Activated CD8-positive, alpha-beta memory T cell treated with anti-CD3 and anti-CD28 coated beads, Interleukin-2, amount 10 ng/mL, durations not matched to agents 7 days and 5 days (primary cell): Measurements from ENCODE around the gene ZHX3. TPM values are rescaled to one million over a fixed set of nuclear protein-coding genes. Genes with fewer than 3 reads are reported as not detected.
A peak's percentile ranks its signal among the peaks of the same experiment; 100 is the strongest.

Source experiments
- ATAC-seq: fragments of 150-1000 bp; cut with Tn5 transposase; one replicate; pipeline ENCODE4 v1.10.0; 2021; ENCODE audit warnings: moderate library complexity
- CTCF ChIA-PET: fragments of 350-600 bp; sonication (Branson Sonifier 250); formaldehyde crosslinking; loops from one replicate; lab custom pipeline; 2021; ENCODE audit warnings: antibody characterized with exemption; lab: Charles Lee
- DNase-seq: peaks from one replicate; pipeline ENCODE4 v3.0.0-alpha.2; 2020
- H3K27ac Mint-ChIP-seq: one replicate; pipeline ENCODE4 v1.8.0; 2021; ENCODE audit warnings: mild to moderate bottlenecking, mixed read lengths
- H3K27me3 Mint-ChIP-seq: one replicate; pipeline ENCODE4 v1.8.0; 2021; ENCODE audit warnings: mixed read lengths
- H3K36me3 Mint-ChIP-seq: one replicate; pipeline ENCODE4 v1.8.0; 2021; ENCODE audit warnings: mild to moderate bottlenecking, mixed read lengths
- H3K4me1 Mint-ChIP-seq: one replicate; pipeline ENCODE4 v1.8.0; 2021; ENCODE audit warnings: mixed read lengths
- H3K4me3 Mint-ChIP-seq: one replicate; pipeline ENCODE4 v1.8.0; 2021; ENCODE audit warnings: mild to moderate bottlenecking, moderate library complexity, mixed read lengths
- H3K9me3 Mint-ChIP-seq: one replicate; pipeline ENCODE4 v1.8.0; 2022; ENCODE audit warnings: low read depth, mixed read lengths
- total RNA-seq, 2 experiments: library from RNA; stranded (reverse); gene quantifications; one replicate each; pipeline ENCODE4 v1.2.3, GENCODE V29; 2021

The ZHX3 gene
- total RNA-seq, 2 experiments from 2014 or later, result 11.4 to 13.3 TPM

DNA sequence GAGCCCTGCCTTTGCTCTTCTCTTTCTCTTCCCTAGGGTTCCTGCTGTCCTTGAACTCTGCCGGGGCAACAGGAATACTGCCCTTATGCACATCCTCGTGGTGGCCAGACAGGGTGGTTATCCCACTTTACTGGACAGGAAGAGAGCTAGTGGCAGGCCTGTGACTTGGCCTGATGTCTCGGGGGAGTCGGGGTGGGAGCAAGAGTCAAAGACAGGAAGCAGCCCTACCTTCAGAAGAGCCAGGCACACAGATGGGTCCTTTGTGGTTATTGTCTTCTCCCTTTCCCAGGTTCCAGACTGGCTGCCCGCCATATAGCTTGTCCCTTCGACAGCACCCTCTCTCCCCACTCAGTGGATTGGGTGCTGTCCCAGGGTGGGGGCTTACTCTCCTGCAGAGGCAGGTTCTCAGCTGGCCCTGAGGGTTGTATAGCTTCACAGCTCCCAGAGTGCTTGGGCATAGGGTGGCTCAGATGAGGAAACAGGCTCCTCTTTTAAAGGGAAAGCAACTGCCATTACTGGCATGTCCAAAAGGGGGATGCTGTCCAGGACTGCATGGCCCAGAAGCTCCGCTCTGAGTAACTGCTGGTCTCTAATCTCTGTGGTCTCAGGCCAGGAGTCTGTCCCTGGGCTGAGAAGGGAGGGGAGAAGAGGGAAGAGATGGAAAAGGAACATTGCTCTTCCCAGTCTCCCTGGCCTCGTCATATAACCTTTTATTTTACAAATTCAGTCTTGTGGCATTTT, 162.9 kb downstream of the ZHX3 start:
- peak overlapping the region; percentile 21 for H3K4me3 Mint-ChIP-seq
- no peak for ATAC-seq
- peak overlapping the region; percentile 99 for H3K27ac Mint-ChIP-seq
- H3K4me1 Mint-ChIP-seq, result peaks cover 98% of the 10 kb centered on the region
- DNase-seq, result no peak
- no peaks in the 10 kb centered on the region for H3K27me3 Mint-ChIP-seq
- CTCF ChIA-PET, result interaction anchor here (2.7 to 13.2 kb wide), 3 partner anchors 12 to 78 kb away, joined by 11 to 152 read pairs (median 114); partner anchors contain the start of gene PLCG1
- H3K36me3 Mint-ChIP-seq, result peaks cover 37% of the 10 kb centered on the region
- H3K9me3 Mint-ChIP-seq, result no peaks in the 10 kb centered on the region

DNA sequence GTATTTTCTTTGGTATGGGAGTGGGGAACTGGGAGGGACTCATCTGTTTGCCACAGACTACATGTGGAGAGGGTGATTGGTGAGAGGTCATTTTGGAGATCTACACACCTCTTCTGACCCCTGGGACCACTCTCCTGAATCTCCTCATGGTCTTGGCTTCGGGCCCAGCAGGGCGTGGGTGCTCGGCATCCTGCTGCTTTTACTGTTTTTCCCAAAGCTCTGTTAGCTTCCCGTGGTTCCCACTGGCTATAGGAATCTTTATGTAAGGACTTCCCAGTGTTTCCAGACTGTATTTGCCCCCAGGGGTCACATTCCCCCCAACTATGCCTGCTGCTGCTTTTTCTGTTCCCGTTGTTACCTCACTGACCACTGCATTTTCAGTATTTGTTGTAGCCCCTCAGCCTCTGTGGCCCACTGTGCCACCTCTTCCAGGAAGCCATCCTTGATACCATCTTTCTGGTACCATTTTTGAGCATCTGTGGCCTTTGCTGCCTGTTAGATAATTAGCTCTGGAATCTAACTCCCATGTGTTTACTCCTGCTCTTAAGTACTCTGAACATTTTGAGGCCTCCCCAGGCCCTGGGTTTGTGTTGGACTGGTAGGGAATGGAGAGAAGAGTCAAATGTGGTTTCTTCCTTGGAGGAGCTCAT, 165.3 kb downstream of the ZHX3 start:
- Mint-ChIP-seq H3K9me3 (no peaks in the 10 kb centered on the region), H3K4me1 (peaks cover 96% of the 10 kb centered on the region), H3K27me3 (no peaks in the 10 kb centered on the region), H3K4me3 (no peak overlapping the region), H3K36me3 (peaks cover 27% of the 10 kb centered on the region), H3K27ac (peak overlapping the region; percentile 88)
- CTCF ChIA-PET, result interaction anchor here (1.0 to 13.2 kb wide), 5 partner anchors 9 to 21 kb away, joined by 3 to 114 read pairs (median 11); no protein-coding TSS in a partner anchor
- DNase-seq, result no peak
- no peak for ATAC-seq

DNA sequence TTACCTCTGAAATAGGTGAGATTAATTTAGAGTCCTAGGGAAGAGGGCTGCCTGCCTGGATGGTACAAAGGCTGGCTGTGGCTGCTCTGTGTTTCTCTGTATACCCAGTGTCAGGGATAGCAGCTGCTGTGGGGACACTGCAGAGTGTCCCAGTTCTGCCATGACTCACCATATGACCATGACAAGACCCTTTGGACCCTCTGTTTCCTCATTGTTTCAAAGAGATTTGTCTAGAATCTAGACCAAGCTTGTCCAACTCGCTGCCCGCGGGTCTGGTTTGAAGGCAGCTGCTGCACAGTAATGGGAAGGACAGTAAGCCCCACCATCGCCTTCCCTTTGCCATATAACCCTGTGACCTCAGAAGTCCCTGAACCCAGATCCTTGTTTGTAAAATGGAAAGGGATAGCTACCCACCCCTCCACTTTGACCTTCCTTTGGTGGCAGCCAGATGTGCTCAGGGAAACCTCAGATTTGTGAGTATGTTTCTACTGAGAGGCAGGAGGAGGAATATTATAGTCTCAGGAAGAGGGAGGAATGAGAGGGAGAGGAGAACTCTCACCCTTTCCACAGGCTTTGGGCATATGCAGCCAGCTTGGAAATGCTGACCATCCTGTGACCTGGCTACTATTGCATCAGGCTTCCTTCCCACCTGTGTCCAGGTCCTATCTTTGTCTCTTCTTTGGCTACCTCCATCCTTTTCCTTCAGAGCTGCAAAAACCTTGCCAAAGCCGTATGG, 166.2 kb downstream of the ZHX3 start:
- Mint-ChIP-seq H3K27me3 (no peaks in the 10 kb centered on the region), H3K9me3 (no peaks in the 10 kb centered on the region), H3K27ac (peak overlapping the region; percentile 75), H3K36me3 (peaks cover 35% of the 10 kb centered on the region), H3K4me3 (no peak overlapping the region), H3K4me1 (peaks cover 96% of the 10 kb centered on the region)
- ATAC-seq (no peak), DNase-seq (no peak)
- CTCF ChIA-PET, result interaction anchor here (1.6 to 13.2 kb wide), 5 partner anchors 8 to 22 kb away, joined by 4 to 114 read pairs (median 11); no protein-coding TSS in a partner anchor

DNA sequence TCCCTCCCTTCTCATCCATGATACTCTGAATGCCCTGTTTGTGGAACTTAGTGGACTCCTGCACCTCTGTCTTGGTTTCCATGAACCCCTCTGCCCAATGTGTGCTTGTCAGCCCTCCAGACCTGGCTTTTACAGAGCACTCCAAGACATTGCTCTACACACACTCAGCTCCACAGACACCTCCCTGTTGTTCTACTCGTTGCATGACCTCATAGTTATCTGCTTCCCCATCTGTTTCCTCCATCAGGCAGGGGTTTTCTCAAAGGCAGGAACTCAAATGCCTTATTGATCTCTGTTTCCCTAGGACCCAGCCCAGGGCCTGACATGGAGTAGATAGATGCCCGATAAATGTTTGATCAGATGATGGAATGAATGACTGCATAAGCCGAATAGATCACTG, 166.9 kb downstream of the ZHX3 start:
- Mint-ChIP-seq H3K9me3 (no peaks in the 10 kb centered on the region), H3K4me3 (no peak overlapping the region), H3K36me3 (peaks cover 38% of the 10 kb centered on the region), H3K27ac (peak overlapping the region; percentile 75), H3K4me1 (peaks cover 96% of the 10 kb centered on the region), H3K27me3 (no peaks in the 10 kb centered on the region)
- no peak for DNase-seq
- peak; percentile 52 for ATAC-seq
- CTCF ChIA-PET, result interaction anchor here (1.6 to 13.2 kb wide), 3 partner anchors 12 to 22 kb away, joined by 4 to 114 read pairs (median 11); no protein-coding TSS in a partner anchor

DNA sequence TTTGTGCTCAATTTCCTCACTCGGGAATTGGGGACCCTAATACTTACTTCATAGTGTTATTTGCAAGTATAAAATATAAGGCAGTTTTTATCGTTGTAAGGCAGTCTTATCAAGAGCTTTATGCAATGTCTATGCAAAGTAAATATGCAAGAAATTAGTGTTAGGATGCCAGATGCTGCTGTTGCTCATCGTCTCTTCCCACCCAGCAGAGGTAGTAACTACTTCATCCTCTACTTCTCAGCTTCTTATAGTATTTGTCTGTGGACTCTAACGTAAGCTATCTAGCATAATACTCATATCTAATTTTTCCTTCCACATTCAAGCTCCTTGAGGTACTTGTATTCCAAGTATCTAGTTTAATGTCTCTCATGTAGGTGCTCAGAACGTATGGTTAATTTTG, 168.6 kb downstream of the ZHX3 start:
- CTCF ChIA-PET, result interaction anchor here (1.4 to 13.2 kb wide), 2 partner anchors 15 to 24 kb away, joined by 5 to 114 read pairs; no protein-coding TSS in a partner anchor
- H3K27me3 Mint-ChIP-seq, result no peaks in the 10 kb centered on the region
- H3K4me3 Mint-ChIP-seq, result no peak overlapping the region
- ATAC-seq (no peak), DNase-seq (no peak)
- H3K36me3 Mint-ChIP-seq, result peaks cover 42% of the 10 kb centered on the region
- no peaks in the 10 kb centered on the region for H3K9me3 Mint-ChIP-seq
- H3K4me1 Mint-ChIP-seq, result peaks cover 96% of the 10 kb centered on the region
- peak overlapping the region; percentile 64 for H3K27ac Mint-ChIP-seq

DNA sequence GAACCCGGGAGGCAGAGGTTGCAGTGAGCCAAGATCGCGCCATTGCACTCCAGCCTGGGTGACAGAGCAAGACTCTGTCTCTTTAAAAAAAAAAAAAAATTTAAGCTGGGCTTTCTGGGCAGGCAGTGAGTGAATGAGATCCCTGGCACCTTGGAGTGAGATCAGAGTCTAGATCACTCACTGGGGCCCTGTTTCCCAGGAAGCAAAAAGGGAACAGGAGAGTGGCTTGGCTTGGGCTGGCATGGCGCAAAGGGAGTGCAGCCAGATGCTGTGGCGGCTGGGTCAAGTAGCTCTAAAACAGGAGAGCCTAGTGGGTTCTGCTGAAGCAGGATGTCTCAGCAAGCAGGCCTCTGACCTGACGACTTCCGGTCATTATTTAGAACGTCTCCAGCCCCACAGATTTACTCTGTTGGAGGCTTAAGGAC, 169.8 kb downstream of the ZHX3 start:
- ATAC-seq (no peak), DNase-seq (no peak)
- Mint-ChIP-seq H3K27ac (peak overlapping the region; percentile 64), H3K36me3 (peaks cover 45% of the 10 kb centered on the region), H3K4me1 (peaks cover 97% of the 10 kb centered on the region), H3K9me3 (no peaks in the 10 kb centered on the region), H3K27me3 (no peaks in the 10 kb centered on the region), H3K4me3 (no peak overlapping the region)
- CTCF ChIA-PET, result interaction anchor here (5.2 to 11.0 kb wide), 2 partner anchors 10 to 12 kb away, joined by 48 to 152 read pairs; partner anchors contain the start of gene PLCG1

DNA sequence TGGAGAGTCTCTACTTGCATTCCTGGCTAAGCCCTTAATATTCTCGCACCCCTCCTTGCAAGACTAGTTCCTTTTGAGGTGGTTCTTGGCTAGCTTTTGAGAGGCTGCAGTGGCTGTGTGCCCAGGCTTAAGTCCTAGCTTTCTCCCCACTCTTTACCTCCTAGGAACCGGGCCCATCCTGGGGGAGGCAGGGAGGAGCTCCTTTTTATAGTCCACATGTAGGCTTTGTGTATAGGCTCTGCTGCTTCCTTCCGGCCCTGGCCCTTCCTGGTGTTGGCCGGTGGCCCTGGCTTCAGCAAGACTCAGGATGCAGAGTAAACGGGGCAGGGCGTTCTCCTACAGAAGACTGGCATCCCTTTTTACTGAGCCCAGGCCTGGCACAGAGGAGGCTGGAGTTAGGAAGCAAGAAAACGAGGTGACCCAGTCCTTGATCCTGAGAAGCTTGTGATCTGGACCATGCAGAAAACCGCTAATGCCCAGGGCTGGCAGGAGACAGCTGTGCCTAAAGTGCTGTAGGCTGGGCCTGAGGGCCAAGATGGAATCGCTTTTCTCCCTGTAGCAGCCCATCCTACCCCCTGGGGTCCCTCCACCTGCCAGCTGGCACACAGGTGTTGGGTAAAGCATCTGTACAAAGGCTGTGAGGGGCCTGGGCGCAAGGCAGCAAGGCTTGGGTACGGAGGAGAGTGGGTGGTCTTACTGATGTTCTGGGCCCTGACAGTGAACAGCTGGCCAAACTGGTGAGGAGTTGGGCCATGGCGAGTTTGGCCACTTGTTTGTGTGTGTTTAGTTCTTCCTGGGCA, 171.5 kb downstream of the ZHX3 start:
- no peaks in the 10 kb centered on the region for H3K27me3 Mint-ChIP-seq
- CTCF ChIA-PET, result interaction anchor here (0.7 to 11.0 kb wide), 4 partner anchors 10 to 87 kb away, joined by 3 to 152 read pairs (median 26); partner anchors contain the start of gene PLCG1
- ATAC-seq (no peak), DNase-seq (no peak)
- peaks cover 36% of the 10 kb centered on the region for H3K36me3 Mint-ChIP-seq
- H3K9me3 Mint-ChIP-seq, result no peaks in the 10 kb centered on the region
- H3K4me1 Mint-ChIP-seq, result peaks cover 97% of the 10 kb centered on the region
- H3K27ac Mint-ChIP-seq, result peak overlapping the region; percentile 79
- H3K4me3 Mint-ChIP-seq, result peak overlapping the region; percentile 3

DNA sequence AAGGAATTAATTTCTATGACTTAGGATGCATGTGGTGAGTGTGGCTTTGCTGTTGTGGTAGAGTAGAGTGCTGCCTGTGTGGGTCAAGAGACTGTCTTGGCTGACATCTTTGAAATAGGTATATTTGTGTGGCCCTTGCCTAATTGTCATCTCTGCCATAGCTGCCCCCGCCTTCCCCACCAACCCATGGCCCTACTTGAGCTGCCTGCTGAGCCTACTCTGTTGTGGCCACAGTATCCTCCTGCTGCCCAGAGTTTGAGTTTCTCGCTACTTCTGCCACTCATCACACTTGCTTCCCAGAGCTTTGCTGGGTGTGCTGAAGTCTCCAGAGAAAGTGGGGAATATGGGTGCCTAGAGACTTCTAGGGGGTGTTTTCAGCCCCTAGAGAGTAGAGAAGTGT, 172.2 kb downstream of the ZHX3 start:
- CTCF ChIA-PET, result interaction anchor here (0.7 to 11.0 kb wide), 3 partner anchors 9 to 88 kb away, joined by 3 to 152 read pairs (median 48); partner anchors contain the start of gene PLCG1
- peak overlapping the region; percentile 79 for H3K27ac Mint-ChIP-seq
- ATAC-seq, result no peak
- H3K27me3 Mint-ChIP-seq, result no peaks in the 10 kb centered on the region
- peaks cover 97% of the 10 kb centered on the region for H3K4me1 Mint-ChIP-seq
- peaks cover 38% of the 10 kb centered on the region for H3K36me3 Mint-ChIP-seq
- DNase-seq, result no peak
- H3K9me3 Mint-ChIP-seq, result no peaks in the 10 kb centered on the region
- no peak overlapping the region for H3K4me3 Mint-ChIP-seq

DNA sequence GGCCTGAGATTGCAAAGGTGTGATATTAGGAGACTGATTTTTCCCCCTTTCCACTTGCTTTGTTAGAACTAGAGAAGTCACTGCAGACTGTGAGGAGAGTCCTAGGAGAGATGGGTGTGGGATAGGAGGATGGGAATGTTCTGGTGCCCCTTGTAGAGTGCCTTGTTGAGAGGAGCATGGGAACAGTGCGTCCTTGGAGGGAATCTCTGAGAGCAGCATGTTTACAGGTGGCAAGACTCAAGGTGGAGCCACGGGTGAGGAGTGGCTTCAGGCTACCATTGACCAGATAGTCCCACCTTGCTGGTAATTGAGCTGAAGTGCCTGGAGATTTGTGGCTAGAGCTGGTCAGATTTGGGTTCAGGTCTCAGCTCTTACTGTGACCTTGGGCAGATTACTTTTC, 174.2 kb downstream of the ZHX3 start:
- Mint-ChIP-seq H3K27me3 (no peaks in the 10 kb centered on the region), H3K4me3 (peak overlapping the region; percentile 91), H3K9me3 (no peaks in the 10 kb centered on the region), H3K36me3 (peaks cover 45% of the 10 kb centered on the region), H3K27ac (peak overlapping the region; percentile 90), H3K4me1 (peaks cover 91% of the 10 kb centered on the region)
- CTCF ChIA-PET, result interaction anchor here (1.2 to 11.0 kb wide), 6 partner anchors 7 to 196 kb away, joined by 3 to 152 read pairs (median 12); partner anchors contain the start of gene PLCG1
- ATAC-seq, result no peak
- DNase-seq, result no peak

DNA sequence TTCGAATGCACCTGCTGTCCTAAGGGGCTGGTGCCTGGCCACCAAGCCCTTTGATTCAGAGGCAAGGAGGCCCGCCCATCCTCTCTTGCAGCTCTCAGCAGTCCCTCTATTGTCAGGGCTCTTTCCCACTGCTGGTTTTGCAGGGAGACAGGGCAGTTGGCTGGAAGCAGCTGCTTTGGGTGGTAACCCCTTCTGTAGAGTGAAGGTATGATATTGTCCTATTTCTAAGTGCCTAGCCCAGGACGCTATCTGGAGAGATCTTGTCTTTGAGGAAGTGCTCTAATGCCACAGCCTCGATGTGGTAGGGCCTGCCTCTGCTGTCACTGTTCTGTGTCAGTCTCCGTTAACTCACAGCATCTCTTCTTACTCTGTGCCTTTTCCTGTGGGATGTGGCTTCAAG, 174.6 kb downstream of the ZHX3 start:
- H3K4me1 Mint-ChIP-seq, result peaks cover 87% of the 10 kb centered on the region
- peaks cover 45% of the 10 kb centered on the region for H3K36me3 Mint-ChIP-seq
- peak overlapping the region; percentile 90 for H3K27ac Mint-ChIP-seq
- CTCF ChIA-PET, result interaction anchor here (1.0 to 11.0 kb wide), 8 partner anchors 7 to 174 kb away, joined by 3 to 152 read pairs (median 11); partner anchors contain the start of gene PLCG1
- ATAC-seq (peak; percentile 54), DNase-seq (peak; percentile 84)
- no peaks in the 10 kb centered on the region for H3K27me3 Mint-ChIP-seq
- H3K4me3 Mint-ChIP-seq, result peak overlapping the region; percentile 91
- H3K9me3 Mint-ChIP-seq, result no peaks in the 10 kb centered on the region

DNA sequence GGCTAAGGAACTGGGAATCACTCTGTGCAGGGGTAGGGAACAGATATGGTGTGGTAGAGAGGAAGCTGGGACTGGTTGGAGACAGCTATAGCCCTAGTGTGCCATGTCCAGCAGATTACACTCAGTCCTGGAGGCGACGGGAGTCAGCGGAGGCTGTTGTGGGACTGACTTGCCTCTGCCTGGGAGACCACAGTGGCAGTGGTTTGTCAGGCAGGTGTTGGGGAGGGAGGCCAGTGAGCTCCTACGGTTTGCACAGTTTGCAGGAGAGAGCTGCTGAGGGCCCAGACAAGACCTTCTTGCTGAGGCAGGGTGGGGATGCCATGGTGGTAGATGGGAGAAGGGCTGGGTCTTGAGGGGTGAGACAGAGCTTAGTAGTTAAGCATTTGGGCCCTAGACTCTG, 175.3 kb downstream of the ZHX3 start:
- H3K4me3 Mint-ChIP-seq, result peak overlapping the region; percentile 91
- peaks cover 81% of the 10 kb centered on the region for H3K4me1 Mint-ChIP-seq
- H3K36me3 Mint-ChIP-seq, result peaks cover 44% of the 10 kb centered on the region
- H3K9me3 Mint-ChIP-seq, result no peaks in the 10 kb centered on the region
- peak; percentile 63 for DNase-seq
- ATAC-seq, result no peak
- CTCF ChIA-PET, result interaction anchor here (0.7 to 11.0 kb wide), 9 partner anchors 10 to 198 kb away, joined by 3 to 152 read pairs (median 4); partner anchors contain the start of gene LPIN3
- no peaks in the 10 kb centered on the region for H3K27me3 Mint-ChIP-seq
- H3K27ac Mint-ChIP-seq, result peak overlapping the region; percentile 90
